ENCODE measurements around the gene VPS37D. TPM values are rescaled to one million over a fixed set of nuclear protein-coding genes. Genes with fewer than 3 reads are reported as not detected.

VPS37D gene
- total and polyA plus RNA-seq, 7 donors = 0.18 to 1.1 (median 0.67) TPM

- DNase-seq = peak in 1 of 2 donors; percentile 54
- no peaks in the 10 kb centered on the region for H3K4me1 ChIP-seq
- WGBS, 3 donors = 78 to 85% (median 84%) methylated on average over 19 of the region's 19 CpGs
- H3K27ac ChIP-seq = no peak overlapping the region
- no peak overlapping the region for H3K4me3 ChIP-seq
- no peak for ATAC-seq
- TF ChIP-seq CTCF (IDR thresholded peaks at IDR 0.05) = no peak
- H3K36me3 ChIP-seq (ENCODE audit: insufficient read depth in 1 of 2, low read depth in 1 of 2) = no peaks in the 10 kb centered on the region
- no peaks in the 10 kb centered on the region for H3K9me3 ChIP-seq
- intact Hi-C loops (cut with DNase I) = loop anchor here in 1 of 2 donors (5.0 kb wide), 1 partner anchor 62 kb away; no protein-coding TSS in a partner anchor
- H3K27me3 ChIP-seq (ENCODE audit: insufficient read depth in 3 of 3, low read length in 2 of 3) = no peaks in the 10 kb centered on the region
Measured at GRCh38 chr7:73669288-73669701, 1.7 kb downstream of the VPS37D start.

DNA sequence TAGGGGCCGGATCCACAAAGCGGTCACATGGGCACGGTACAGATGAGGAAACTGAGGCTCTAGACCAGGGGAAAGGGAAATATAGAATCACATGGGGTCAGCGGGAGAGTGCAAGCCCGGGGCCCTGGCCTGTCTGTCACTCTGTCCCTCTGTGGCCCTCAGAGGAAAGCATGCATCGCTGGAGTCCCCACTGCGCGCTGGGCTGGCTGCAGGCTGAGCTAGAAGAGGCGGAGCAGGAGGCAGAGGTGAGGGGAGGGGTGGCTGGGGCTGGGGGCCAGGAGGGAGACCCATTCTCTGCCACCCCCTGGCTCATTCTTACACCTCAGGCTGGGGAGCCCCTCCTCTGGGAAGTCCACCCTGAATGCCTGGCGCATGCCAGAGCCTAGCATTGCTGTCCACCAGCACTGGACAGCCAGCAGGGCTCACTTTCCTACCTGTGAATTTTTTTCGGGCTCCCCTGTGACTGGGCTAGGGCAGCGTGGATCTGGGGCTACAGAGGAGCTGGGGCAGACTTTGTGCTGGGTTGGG is 2.3 kb downstream of the VPS37D start:
- H3K4me1 ChIP-seq = no peaks in the 10 kb centered on the region
- no peak for ATAC-seq
- H3K4me3 ChIP-seq = no peak overlapping the region
- H3K27me3 ChIP-seq (ENCODE audit: insufficient read depth in 3 of 3, low read length in 2 of 3) = no peaks in the 10 kb centered on the region
- H3K27ac ChIP-seq = no peak overlapping the region
- TF ChIP-seq CTCF (IDR thresholded peaks at IDR 0.05) = no peak
- no peaks in the 10 kb centered on the region for H3K9me3 ChIP-seq
- WGBS, 3 donors = 89 to 96% (median 89%) methylated on average over 10 to 12 of the region's 12 CpGs
- peak in 1 of 2 donors; percentile 41 for DNase-seq
- H3K36me3 ChIP-seq (ENCODE audit: insufficient read depth in 1 of 2, low read depth in 1 of 2) = no peaks in the 10 kb centered on the region
- intact Hi-C loops (cut with DNase I) = loop anchor here in 1 of 2 donors (5.0 kb wide), 1 partner anchor 63 kb away; no protein-coding TSS in a partner anchor

DNA sequence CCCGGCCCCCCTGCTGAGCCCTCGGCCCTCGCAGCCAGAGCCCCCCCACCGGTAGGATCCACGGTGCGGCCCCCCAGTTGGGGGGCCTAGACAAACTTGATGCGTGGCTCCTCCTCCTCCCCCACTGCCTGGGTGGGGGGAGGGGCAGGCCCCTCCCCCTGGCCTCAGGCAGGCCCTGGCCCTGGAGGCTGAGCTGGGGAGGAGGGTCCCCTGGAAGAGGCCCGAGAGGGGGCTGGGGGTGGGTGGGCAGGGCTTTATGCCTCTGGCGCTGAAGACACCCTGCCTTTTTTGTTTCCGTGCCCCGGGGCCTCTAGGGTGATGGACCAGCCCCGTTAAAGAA is 3.7 kb downstream of the VPS37D start:
- 44 to 52% (median 51%) methylated on average over 11 to 12 of the region's 12 CpGs for WGBS, 3 donors
- TF ChIP-seq CTCF (IDR thresholded peaks at IDR 0.05) = no peak
- Histone ChIP-seq H3K9me3 (no peaks in the 10 kb centered on the region), H3K4me3 (no peak overlapping the region), H3K27me3 (ENCODE audit: insufficient read depth in 3 of 3, low read length in 2 of 3) (no peaks in the 10 kb centered on the region), H3K4me1 (no peaks in the 10 kb centered on the region), H3K27ac (no peak overlapping the region), H3K36me3 (ENCODE audit: insufficient read depth in 1 of 2, low read depth in 1 of 2) (no peaks in the 10 kb centered on the region)
- ATAC-seq (no peak), DNase-seq (peak in 1 of 2 donors; percentile 23)
- intact Hi-C loops (cut with DNase I) = no loop called here

DNA sequence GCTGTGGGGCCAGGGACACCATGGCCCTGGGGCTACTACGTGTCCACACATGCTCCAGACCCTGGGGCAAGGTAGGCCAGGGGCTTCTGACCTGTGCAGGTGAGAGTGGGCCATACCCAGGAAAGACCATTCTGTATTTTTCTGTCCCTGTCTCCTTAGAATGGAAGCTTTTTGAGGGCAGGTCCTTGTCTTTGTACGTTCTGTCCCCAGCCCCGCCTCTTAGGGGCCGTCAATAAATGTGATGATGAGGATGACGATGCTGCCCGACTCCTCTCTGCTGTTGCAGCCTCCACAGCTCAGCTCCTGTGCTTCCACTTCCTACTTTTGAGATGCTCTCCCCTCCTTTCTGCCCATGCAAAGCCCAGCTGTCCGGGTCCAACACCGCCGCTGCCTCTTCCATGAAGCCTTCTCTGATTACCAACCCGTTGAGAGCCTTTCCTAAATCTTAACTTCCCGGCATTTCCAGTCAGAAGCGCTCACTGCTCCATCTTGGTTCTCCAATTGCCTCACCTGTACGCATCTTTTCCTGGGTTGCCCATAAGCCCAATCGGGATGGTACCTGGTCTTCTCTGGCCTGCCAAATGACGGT is 4.3 kb downstream of the VPS37D start:
- Histone ChIP-seq H3K9me3 (no peaks in the 10 kb centered on the region), H3K36me3 (ENCODE audit: insufficient read depth in 1 of 2, low read depth in 1 of 2) (no peaks in the 10 kb centered on the region), H3K4me3 (no peak overlapping the region), H3K4me1 (no peaks in the 10 kb centered on the region), H3K27me3 (ENCODE audit: insufficient read depth in 3 of 3, low read length in 2 of 3) (no peaks in the 10 kb centered on the region), H3K27ac (no peak overlapping the region)
- 88 to 92% (median 89%) methylated on average over 15 of the region's 15 CpGs for WGBS, 3 donors
- no peak for TF ChIP-seq CTCF (IDR thresholded peaks at IDR 0.05)
- intact Hi-C loops (cut with DNase I) = no loop called here
- no peak for ATAC-seq
- DNase-seq = no peak

All from psoas muscle (tissue), 8 donors.